GM12892 (cell line): ENCODE data around the gene ELOVL2.

Experiments
- DNase-seq: peaks from one replicate; pipeline ENCODE4 v3.0.0; 2011; ENCODE audit not compliant: insufficient read length
- FAIRE-seq: peaks from 2 replicates; lab custom pipeline; 2011; peaks lifted over from hg19 to GRCh38; lab: Jason Lieb, UNC
- POLR2A ChIP-seq: IDR thresholded peaks from 2 replicates; pipeline ENCODE4 v1.6.1; 2011; ENCODE audit warnings: low read depth, low read length, control low read depth
- POLR2AphosphoS5 ChIP-seq: IDR thresholded peaks from 2 replicates; pipeline ENCODE4 v1.6.1; 2011; ENCODE audit warnings: low read depth, low read length, control low read depth
- TAF1 ChIP-seq: IDR thresholded peaks from 2 replicates; pipeline ENCODE4 v1.6.1; 2011; ENCODE audit warnings: low read depth, mild to moderate bottlenecking, control low read depth, low read length, borderline replicate concordance

ELOVL2 gene

GRCh38 chr6:11069760-11070159, 25.7 kb upstream of the ELOVL2 start:
- no peak for TF ChIP-seq POLR2A
- no peak for TF ChIP-seq TAF1
- no peak for TF ChIP-seq POLR2AphosphoS5
- no peak for FAIRE-seq
- no peak for DNase-seq

GRCh38 chr6:11067348-11067747, 23.2 kb upstream of the ELOVL2 start:
- no peak for FAIRE-seq
- DNase-seq, result no peak
- TF ChIP-seq POLR2A, result no peak
- TF ChIP-seq POLR2AphosphoS5, result no peak
- TF ChIP-seq TAF1, result no peak

GRCh38 chr6:11066505-11067347, 22.6 kb upstream of the ELOVL2 start:
- FAIRE-seq (no peak), DNase-seq (no peak)
- TF ChIP-seq TAF1, result no peak
- no peak for TF ChIP-seq POLR2A
- TF ChIP-seq POLR2AphosphoS5, result no peak

- TF ChIP-seq TAF1 (no peak), POLR2AphosphoS5 (no peak), POLR2A (no peak)
- FAIRE-seq (no peak), DNase-seq (no peak)
These were observed 21.5 kb upstream of the ELOVL2 start for GRCh38 chr6:11065436-11066202.

GRCh38 chr6:11064836-11065235, 20.7 kb upstream of the ELOVL2 start:
- TF ChIP-seq TAF1 (no peak), POLR2A (no peak), POLR2AphosphoS5 (no peak)
- FAIRE-seq (no peak), DNase-seq (no peak)

- FAIRE-seq, result no peak
- DNase-seq, result no peak
- TF ChIP-seq POLR2AphosphoS5 (no peak), POLR2A (no peak), TAF1 (no peak)
These were observed 18.6 kb upstream of the ELOVL2 start for GRCh38 chr6:11062715-11063114.

- DNase-seq, result no peak
- FAIRE-seq, result no peak
- no peak for TF ChIP-seq POLR2A
- TF ChIP-seq TAF1, result no peak
- TF ChIP-seq POLR2AphosphoS5, result no peak
These were observed 18.0 kb upstream of the ELOVL2 start for GRCh38 chr6:11062083-11062482.

- no peak for TF ChIP-seq TAF1
- no peak for TF ChIP-seq POLR2A
- TF ChIP-seq POLR2AphosphoS5, result no peak
These were observed 14.3 kb upstream of the ELOVL2 start for GRCh38 chr6:11058406-11058805.

GRCh38 chr6:11056871-11057270, 12.8 kb upstream of the ELOVL2 start:
- TF ChIP-seq POLR2AphosphoS5 (no peak), POLR2A (no peak), TAF1 (no peak)
- no peak for DNase-seq
- no peak for FAIRE-seq

More at GRCh38 chr6:11058406-11058805, 14.3 kb upstream of the ELOVL2 start:
- DNase-seq (no peak), FAIRE-seq (no peak)

GRCh38 chr6:11055127-11055627, 11.1 kb upstream of the ELOVL2 start:
- FAIRE-seq, result no peak
- TF ChIP-seq POLR2AphosphoS5 (no peak), POLR2A (no peak), TAF1 (no peak)
- no peak for DNase-seq

GRCh38 chr6:11054722-11055121, 10.6 kb upstream of the ELOVL2 start:
- DNase-seq (no peak), FAIRE-seq (no peak)
- TF ChIP-seq TAF1, result no peak
- TF ChIP-seq POLR2AphosphoS5, result no peak
- TF ChIP-seq POLR2A, result no peak
